NCI-H2107 treated with DMSO at 0.1 percent for 48 hours (cell line): Measurements from ENCODE around the gene VRK3.
"Not testable (repeated sequence)": the region's sequence is repeated elsewhere in the genome, so short reads cannot be mapped to it uniquely, and the experiment has no call there.

ENCODE experiments used
- DNase-seq: peaks from one replicate; lab custom pipeline; 2025; ENCODE audit not compliant: unreplicated experiment; lab: John Stamatoyannopoulos, UW

VRK3 gene

DNA sequence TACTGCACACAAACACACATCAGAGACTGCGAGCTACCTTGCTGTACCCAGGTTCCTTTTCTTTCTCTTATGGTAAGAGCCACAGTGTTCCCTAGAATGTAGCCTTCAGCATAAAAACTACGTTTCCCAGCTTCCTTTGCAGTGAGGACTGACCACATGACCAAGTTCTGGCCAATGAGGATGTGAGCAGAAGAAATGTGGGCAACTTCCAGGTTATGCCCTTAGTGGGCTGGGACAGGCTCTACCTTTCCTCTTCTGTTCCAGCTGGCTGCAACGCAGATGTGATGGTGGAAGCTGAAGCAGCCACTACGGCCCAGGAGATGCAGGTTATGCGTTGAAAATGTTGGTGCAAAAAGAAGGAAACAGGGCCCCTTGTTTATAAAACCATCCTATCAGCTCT, 27.5 kb downstream of the VRK3 start:
- DNase-seq = no peak

DNA sequence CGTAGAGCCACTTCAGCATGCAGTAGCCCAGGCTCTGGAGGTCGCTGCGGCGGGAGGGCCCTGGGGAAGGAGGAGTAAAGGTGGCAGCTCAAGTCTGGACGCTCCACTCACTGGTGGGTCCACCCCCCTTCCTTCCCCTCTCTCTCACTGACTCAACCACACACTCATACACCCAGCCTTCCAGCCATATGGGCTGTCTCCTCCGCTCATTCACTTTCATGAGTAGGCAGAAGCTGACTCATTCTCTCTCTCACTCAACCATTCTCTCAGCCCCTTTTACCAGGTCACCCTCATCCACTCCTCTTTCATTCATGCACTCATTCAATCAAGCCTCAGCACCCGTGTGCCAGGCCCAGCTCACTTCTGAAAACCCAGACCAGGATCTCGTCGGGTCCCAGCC, 36.7 kb downstream of the VRK3 start:
- DNase-seq = no peak

DNA sequence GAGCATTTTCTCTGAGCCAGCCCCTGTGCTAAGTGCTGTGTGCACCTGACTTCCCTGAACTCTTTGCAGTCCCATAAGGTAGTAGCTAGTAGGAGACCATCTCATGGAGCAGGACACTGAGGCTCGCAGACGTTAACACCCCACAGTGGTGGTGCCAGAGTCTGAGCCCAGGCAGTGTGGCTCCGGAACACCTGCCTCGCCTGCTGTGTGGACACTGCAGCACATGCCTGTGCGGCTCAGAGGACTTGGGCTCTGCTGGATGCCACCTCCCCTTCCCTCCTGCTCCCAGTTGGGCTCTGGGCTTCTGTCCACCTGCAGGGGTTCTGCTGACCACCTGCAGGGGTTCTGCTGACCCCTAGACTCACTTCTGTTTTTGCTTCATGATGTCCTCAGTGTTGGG, 37.2 kb downstream of the VRK3 start:
- no peak for DNase-seq

DNA sequence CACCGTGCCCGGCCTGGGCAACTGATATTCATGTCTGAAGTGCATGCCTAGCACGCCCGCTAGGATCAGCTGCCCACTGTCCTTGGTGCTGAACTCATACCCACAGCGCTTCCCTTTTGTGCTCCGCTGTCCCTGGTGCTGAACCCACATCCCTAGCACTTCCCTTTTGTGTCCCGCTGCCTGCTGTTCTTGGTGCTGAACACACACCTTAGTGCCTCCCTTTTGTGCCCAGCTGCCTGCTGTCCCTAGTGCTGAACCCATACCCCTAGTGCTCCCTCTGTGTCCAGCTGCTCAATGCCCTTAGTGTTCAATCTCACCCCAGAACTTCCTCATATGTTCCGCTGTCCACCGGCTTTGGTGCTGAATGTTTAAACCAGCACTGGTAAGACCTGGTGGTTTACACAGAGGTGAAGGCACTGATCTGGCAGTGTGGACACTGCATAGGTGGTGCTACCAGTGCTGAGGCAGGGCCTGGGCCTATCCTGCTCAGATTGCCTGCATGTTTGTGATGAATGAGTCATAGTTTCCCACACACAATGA, 37.9 kb downstream of the VRK3 start:
- no peak for DNase-seq

DNA sequence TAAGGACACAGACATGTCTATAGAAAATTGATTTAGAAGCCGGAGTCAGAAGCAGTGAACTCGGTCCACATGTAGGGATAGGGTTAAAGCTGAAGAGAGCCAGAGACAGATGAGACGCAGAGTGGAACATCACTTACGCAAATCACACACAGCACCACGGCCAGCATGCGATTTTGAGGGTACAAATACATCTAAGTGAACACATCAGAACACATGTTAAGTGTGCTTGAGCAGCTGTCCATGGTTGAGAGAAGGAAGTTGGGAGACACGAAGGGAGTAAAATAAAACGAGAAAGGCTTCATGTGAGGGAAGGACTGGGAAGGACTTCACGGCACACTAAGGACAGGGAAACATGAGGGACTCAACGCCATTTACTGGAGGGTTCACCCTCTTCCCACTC, 38.8 kb downstream of the VRK3 start:
- no peak for DNase-seq

DNA sequence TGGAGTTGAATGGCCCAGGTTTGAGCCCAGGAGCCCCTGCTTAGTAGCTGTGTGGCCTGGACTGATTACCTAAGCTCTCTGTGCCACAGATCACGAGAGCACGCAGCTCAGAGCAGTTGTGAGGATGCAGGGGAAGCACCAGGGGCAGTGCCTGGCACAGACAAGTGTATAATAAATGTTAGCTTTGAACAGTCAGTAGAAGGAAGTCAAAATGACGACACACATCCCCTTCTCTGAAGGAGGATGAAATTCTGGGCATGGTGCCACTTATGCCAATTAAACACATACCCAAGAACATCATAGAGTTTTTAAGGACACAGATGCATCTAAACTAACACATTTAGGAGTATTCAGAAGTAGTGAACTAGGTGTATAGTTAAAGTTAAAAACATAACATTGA, 39.3 kb downstream of the VRK3 start:
- DNase-seq = no peak

DNA sequence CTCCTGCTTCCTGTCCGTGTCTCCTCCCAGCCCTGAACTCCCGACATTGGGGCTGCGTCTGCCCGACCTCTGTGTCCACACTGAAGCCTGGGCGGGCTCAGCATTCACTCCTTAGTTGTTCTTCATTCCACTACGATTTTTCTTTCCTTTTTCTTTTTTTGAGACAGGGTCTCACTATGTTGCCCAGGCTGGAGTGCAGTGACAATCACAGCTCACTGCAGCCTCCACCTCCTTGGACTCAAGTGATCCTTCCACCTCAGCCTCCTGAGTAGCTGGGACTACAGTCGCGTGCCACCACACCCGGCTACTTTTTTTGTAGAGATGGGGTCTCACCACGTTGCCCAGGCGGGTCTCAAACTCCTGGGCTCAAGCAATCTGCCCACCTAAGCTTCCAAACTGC, 40.7 kb downstream of the VRK3 start:
- no peak for DNase-seq

DNA sequence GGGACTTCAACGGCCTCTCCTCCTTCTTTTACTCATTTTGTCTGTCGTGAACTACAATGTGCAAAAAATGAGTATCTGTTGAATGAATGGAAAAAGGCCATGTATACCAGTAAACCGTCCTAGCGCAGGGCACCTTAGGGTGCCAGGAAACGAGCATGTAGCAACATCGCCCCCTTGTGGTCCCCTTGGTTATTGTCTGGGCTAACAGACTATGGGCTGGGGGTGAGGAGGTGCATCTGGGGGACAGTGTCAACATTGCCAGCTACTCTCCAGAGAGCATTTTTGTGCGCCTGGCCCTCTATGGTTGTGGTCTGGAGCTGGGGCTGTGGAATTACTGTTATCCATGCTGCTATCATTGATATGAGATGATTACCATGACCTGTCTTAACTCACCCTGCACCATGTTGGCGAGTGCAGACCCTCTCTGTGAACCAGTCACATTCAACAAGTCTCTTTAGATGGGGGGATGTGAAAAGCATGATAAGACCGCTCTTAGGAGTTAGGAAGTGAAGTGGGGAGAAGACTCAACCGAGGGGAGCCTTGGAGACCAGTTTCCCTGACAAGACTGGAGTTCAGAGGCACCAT, 41.4 kb downstream of the VRK3 start:
- peak; percentile 69 for DNase-seq

DNA sequence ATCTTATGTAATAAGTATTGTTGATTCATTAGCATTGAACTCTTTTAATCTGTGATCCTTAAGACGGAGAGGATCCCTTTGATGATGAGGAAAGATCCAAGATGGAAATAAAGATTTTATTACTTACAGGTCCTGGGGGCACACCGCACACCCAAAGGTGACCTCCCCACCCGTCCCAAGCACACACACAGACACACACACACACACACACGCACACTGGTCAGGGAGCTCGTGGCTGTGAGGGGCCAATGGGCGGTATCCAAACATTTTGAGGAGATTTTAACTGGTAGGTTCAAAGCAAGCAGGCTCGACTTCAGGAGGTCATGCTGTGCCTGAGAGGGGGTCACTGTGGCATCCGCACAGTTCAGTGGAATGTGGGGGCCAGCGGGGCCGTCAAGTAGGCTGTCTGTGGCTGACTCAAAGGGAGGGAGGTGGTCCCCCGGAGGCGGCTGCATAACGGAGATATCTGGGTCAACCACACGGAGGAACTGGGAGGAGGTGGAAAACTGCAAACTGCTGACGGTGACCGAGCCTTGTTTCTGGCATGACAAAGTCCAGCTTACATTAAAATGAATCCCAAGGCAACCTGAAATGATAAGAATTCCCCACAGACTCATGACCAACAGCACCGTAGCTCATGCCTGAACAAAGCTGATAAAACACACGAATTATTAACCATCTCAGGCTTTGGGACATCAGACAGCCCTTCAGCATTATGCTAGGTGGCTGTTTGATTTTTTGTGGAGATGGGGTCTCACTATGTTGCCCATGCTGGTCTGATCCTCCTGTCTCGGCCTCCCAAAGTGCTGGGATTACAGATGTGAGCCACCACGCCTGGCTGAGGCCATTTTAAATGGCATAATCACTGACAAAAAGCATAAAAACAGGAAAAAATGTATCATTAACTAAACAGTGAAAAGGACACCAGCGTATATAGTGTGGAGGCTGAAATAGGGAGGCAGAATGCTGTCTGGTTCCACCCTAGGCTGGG, 43.3 kb downstream of the VRK3 start:
- DNase-seq = no peak

DNA sequence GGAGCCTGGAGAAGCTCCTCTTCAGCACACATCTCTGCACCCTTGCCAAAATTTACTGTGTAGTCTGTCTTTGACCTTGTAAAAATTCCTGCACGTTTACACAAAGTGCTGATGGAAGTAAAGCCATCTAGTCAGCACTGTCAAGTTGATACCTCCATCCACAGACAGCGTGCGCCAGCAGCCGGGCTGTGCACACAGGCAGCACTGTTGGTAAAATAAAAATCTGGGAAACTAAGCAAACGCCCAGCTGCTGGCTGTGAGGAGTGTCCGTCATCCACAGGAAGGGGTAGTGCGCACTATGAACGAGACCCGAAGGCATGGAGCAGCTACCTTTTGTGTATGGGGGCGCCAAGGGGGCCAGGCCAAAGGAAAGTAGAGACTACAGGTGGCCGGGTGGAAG, 46.8 kb downstream of the VRK3 start:
- no peak for DNase-seq

DNA sequence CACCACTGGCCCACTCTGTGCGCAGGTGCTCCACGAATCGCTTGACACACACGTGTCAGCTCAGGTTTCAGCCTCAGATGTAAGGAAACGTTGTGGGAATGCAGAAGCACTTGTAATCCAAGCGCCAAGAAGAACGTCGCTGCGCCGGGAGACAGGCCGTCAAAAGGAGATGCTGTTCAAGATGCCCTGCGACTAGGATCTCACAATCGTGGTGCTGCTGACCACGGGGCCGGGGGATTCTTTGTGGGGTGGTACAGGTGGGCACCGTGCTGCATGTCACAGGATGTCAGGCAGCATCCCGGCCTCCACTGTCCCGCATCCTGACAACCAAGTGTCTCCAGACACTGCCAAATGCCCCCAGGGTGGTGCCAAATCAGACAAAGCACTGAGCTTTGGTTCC, 47.3 kb downstream of the VRK3 start:
- no peak for DNase-seq

DNA sequence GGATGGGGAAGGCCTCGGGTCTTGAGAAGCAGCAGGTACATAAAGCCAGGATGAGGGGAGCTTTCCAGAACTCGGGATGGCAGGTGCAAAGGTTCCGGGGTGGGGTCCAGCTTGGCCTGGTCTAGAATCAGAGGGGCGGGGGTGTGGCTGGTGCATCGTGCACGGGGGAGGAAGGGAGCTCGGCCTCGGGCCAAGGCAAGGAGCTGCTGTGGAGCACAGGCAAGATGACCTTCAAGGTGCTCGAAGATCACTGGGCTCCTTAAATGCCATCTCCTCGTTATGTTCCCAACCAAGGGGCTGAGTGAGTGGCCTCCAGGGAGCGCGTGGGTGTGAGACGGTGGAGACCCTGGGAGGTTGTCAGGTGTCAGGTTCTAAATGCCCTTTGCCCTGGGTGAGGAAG, 48.1 kb downstream of the VRK3 start:
- DNase-seq = no peak

DNA sequence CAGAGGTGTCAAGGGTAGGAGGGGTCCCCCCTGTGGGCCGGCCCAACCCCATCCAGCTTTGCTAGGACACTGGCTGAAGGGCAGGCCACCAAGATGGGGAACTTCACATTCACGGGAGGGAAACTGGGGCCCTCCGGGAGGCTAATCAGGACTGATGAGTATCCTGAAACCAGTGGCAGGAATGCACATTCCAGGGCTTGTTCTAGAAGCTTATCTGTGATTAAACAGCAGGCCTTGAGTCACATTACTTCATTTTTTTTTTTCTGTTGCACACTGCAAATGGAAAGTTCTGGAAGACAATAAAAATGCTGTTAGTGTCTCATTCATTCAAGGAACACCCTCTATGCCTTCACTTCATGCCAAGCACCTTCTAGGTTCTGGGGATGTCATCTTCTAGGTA, 48.7 kb downstream of the VRK3 start:
- no peak for DNase-seq

DNA sequence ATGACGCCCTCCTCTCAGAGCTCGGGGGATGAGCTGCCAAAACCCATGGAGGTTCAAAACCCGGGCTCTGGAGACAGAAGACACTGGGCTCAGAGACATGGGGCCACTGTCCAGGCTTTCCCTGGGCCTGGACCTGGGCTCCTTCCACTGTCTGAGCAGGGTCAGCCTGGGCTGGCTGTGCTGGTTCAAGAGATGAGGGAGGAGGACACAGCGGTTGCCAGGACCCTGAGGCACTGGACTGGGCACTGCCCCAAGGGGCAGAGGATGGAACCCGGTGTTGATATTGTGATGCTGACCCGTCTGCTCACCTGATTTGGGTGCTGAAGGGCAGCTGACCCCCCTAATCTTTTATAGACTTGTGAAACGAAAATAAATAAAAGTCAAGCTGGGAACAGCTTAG, 50.1 kb downstream of the VRK3 start:
- DNase-seq = no peak

DNA sequence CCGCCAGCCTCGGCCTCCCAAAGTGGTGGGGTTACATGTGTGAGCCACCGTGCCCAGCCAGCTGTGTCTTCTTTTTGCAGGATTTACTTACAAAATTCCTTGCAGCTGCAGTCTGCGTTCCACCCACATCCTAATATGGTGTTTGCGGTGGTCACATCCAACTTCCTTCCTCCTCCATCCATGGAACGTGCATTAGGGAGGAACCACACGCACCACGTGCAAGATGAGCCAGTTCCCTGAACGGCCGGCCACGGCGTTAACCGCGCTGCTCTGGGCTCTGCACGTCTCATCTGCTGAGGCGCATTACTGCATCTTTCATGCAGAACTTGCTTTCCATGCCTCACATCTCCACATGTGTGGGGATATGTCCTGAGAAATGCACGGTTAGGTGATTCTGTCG, 51.2 kb downstream of the VRK3 start:
- no peak for DNase-seq

DNA sequence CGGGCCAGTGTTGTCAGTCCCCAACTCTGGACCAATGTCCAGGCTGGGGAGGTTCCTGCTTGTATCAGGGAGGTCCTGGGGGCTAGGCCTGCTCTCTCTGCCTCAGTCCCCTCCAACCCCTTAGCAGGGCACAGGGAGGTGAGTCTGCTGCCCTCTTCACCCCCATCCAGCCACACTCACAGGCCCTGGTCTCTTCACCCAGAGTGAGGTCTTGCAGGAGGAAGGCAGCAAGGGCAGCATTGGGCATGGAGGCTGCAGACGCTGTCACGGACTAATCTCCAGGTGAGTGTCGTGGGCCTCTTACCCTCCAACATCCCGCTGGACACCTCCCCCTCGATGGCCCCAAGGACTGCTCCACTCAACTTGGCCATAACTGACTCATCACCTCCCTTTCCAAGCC, 52.3 kb downstream of the VRK3 start:
- DNase-seq = no peak

DNA sequence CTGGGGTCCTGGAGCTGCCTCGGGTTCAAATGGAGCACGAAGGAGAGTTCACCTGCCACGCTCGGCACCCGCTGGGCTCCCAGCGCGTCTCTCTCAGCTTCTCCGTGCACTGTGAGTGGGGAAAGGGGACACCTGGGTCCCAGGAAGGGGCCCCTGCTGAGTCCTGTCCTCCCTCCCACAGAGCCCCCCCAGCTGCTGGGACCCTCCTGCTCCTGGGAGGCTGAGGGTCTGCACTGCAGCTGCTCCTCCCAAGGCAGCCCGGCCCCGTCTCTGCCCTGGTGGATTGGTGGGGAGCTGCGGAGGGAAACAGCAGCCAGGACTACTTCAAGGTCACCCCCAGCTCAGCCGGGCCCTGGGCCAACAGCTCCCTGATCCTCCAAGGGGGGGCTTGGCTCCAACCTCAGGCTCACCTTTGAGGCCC, 53.2 kb downstream of the VRK3 start:
- no peak for DNase-seq

DNA sequence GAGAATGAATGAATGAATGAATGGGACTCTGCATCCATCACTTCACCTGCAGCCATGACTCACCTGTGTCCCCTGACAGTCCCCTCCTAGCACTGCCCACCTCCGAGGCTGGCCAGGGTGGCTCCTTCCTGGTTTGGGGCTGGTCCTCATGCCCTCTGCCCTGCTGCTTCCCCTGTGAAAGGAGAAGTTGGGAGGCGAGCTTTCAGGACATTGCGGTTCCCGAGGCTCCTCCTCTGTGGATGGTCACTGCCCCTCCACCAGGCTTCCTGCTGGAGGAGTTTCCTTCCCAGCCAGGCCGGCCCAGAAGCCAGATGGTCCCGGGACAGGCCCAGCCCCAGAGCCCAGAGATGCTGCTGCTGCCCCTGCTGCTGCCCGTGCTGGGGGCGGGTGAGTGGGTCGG, 55.8 kb downstream of the VRK3 start:
- not testable (repeated sequence) for DNase-seq

DNA sequence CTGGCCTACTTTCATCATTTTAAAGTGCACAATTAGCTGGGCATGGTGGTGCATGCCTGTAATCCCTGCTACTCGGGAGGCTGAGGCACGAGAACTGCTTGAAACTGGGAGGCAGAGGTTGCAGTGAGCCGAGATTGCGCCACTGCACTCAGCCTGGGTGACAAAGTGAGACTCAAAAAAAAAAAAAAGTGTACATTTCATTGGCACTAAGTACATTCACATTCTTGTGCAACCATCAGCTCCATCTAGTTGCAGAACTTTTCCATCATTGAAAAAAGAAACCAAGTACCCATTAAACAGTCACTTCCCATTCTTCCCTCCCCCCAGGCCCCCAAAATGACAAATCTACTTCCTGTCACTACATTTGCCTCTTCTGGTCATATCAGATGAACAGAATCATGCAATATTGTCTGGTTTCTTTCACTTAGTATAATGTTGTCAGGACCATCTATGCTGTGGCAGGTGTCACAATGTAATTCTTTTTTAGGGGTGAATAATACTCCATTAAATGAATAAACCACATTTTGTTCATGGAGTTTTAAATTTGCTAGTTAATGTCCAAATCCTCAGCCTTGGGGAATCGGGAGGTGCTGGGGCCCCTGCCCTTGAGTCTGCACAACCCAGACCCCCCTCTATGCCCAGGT, 56.8 kb downstream of the VRK3 start:
- no peak for DNase-seq

DNA sequence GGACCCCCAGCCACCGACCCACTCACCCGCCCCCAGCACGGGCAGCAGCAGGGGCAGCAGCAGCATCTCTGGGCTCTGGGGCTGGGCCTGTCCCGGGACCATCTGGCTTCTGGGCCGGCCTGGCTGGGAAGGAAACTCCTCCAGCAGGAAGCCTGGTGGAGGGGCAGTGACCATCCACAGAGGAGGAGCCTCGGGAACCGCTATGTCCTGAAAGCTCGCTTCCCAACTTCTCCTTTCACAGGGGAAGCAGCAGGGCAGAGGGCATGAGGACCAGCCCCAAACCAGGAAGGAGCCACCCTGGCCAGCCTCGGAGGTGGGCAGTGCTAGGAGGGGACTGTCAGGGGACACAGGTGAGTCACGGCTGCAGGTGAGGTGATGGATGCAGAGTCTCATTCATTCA, 64.2 kb downstream of the VRK3 start, which contains the start of gene SIGLEC11:
TSS of gene SIGLEC11 (minus strand) at position 193 of the 400 bp plus-strand sequence. CDS start at position 102, 91 bp downstream.
- DNase-seq = not testable (repeated sequence)

DNA sequence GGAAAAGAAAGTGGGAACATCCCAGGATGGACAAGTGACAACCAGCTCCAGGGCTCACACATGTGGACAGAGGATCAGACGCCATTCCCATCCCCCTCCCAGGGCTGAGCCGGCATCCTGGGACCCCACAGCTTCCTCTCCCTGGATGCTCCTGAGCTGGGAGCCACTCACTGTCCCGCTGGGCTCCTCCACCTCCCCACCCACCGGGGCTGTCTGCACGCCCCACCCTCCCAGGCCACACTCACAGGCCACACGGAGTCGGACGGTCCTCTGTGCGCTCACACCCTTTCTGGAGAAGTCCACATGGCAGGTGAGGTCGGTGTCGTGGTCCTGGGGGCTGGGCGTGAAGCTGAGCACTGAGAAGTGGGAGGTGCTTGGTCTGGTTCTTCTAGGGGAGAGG, 65.3 kb downstream of the VRK3 start:
- not testable (repeated sequence) for DNase-seq

DNA sequence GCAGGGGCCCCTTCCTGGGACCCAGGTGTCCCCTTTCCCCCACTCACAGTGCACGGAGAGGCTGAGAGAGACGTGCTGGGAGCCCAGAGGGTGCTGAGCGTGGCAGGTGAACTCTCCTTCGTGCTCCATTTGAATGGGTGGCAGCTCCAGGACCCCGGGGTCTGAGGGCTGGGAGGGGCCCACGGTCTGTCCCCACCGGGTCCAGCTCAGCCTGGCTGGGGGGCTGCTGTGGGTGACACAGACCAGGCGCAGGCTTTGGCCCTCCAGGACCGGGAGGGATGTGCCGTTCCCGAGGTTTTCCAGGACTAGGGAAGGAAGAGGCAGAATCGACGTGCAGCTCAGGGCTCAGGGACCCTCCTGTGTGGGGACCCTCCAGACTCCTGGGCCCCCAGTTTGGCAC, 66.6 kb downstream of the VRK3 start:
- not testable (repeated sequence) for DNase-seq
